ENCODE data around the gene RPTOR. TPM values are rescaled to one million over a fixed set of nuclear protein-coding genes. Genes with fewer than 3 reads are reported as not detected.

The RPTOR gene
- total and polyA plus RNA-seq, 10 of the 15 experiments (the other 5 are each of a cell fraction or from before 2014, with no cell fraction given) = 0.18 to 32.1 (median 7.8) TPM

GRCh38 chr17:80793421-80793820 is 248.8 kb downstream of the RPTOR start:
- peaks cover 38% of the 10 kb centered on the region for H3K4me1 ChIP-seq (ENCODE audit: control insufficient read depth, insufficient read depth, low read length)
- no peak overlapping the region for H3K27ac ChIP-seq (ENCODE audit: control insufficient read depth, insufficient read depth)
- no peak overlapping the region for H3K4me2 ChIP-seq (ENCODE audit: control insufficient read depth, insufficient read depth)
- ChIA-PET SMC1A (ENCODE audit: uncharacterized antibody, unreplicated experiment) (interaction anchor here (0.6 to 1.2 kb wide), 2 partner anchors 13 to 42 kb away, joined by 3 read pairs; no protein-coding TSS in a partner anchor), CTCF (no interaction called here), RAD21 (ENCODE audit: unreplicated experiment) (no interaction called here), POLR2A (no interaction called here)
- no peaks in the 10 kb centered on the region for H3K27me3 ChIP-seq (replicated peaks in 1 of 2; ENCODE audit: control insufficient read depth in 2 of 2, insufficient read depth in 2 of 2, low read length in 1 of 2)
- H3K36me3 ChIP-seq (ENCODE audit: control insufficient read depth in 2 of 2, insufficient read depth in 2 of 2, low read length in 1 of 2) = peaks cover 4 to 5% of the 10 kb centered on the region in 2 experiments; a peak in 3 of 4 replicates
- H4K20me1 ChIP-seq (ENCODE audit: control insufficient read depth, insufficient read depth) = no peaks in the 10 kb centered on the region
- H3K9ac ChIP-seq (ENCODE audit: control insufficient read depth, insufficient read depth, low read length) = no peak overlapping the region
- no peak overlapping the region for H2AFZ ChIP-seq (ENCODE audit: control insufficient read depth, low read depth, low read length)
- H3K79me2 ChIP-seq (ENCODE audit: control insufficient read depth, insufficient read depth, low read length) = no peaks in the 10 kb centered on the region; the same call in 1 of the 2 replicates
- in situ Hi-C loops (cut with MboI) = no loop called here
- H3K9me3 ChIP-seq (replicated peaks; ENCODE audit: control insufficient read depth, insufficient read depth, low read length) = no peaks in the 10 kb centered on the region
- no peak overlapping the region for H3K4me3 ChIP-seq
- 97% methylated on average over 11 of the region's 12 CpGs for WGBS (ENCODE audit: insufficient coverage, insufficient replicate concordance, low lambda C conversion rate, missing lambda C conversion rate)
- intact Hi-C loops (cut with micrococcal nuclease; ENCODE audit: unreplicated experiment) = loop anchor here (5.0 kb wide), 1 partner anchor 39 kb away; no protein-coding TSS in a partner anchor
- FAIRE-seq (no peak), ATAC-seq (no peak), DNase-seq (ENCODE audit: low read depth, low spot score) (no peak)
- no peak for TF ChIP-seq ZNF592 (IDR thresholded peaks at IDR 0.05)
- TF ChIP-seq TARDBP (IDR thresholded peaks at IDR 0.05; ENCODE audit: borderline replicate concordance) = no peak
- no peak for TF ChIP-seq RAD21 (IDR thresholded peaks at IDR 0.05; ENCODE audit: insufficient read depth, low read depth, low read length)
- no peak for TF ChIP-seq RFX5 (IDR thresholded peaks at IDR 0.05; ENCODE audit: low read depth, low read length)
- no peak for TF ChIP-seq RB1 (IDR thresholded peaks at IDR 0.05; ENCODE audit: borderline replicate concordance)
- TF ChIP-seq CTCF (IDR thresholded peaks at IDR 0.05 in 2 of 3, conservative IDR thresholded peaks at IDR 0.05 in 1 of 3; ENCODE audit: control insufficient read depth in 2 of 3, extremely low read depth in 1 of 3, insufficient read depth in 1 of 3, low read depth in 3 of 3, low read length in 3 of 3) = no peak
- TF ChIP-seq HCFC1 (IDR thresholded peaks at IDR 0.05; ENCODE audit: low read length) = no peak
- TF ChIP-seq ATF3 (IDR thresholded peaks at IDR 0.05; ENCODE audit: borderline replicate concordance, extremely low read depth, low read depth, low read length) = no peak
- TF ChIP-seq SREBF1 (IDR thresholded peaks at IDR 0.05; ENCODE audit: low read length) = no peak
- no peak for TF ChIP-seq CBX3 (IDR thresholded peaks at IDR 0.05; ENCODE audit: borderline replicate concordance, low read depth)
- no peak for TF ChIP-seq SMAD5 (IDR thresholded peaks at IDR 0.05; ENCODE audit: low read depth)
- no peak for TF ChIP-seq GATAD2B (conservative IDR thresholded peaks at IDR 0.05; ENCODE audit: low read depth)
- no peak for TF ChIP-seq CREB1 (IDR thresholded peaks at IDR 0.05; ENCODE audit: low read depth)
- no peak for TF ChIP-seq RBBP5 (conservative IDR thresholded peaks at IDR 0.05)
- TF ChIP-seq PRDM15 (CRISPR knock-in tag; IDR thresholded peaks at IDR 0.05) = no peak
- no peak for TF ChIP-seq CHD1 (IDR thresholded peaks at IDR 0.05; ENCODE audit: low read depth, low read length)
- BruUV-seq (replicated peaks) = no TSS peak
